HL-60 (cell line): ENCODE measurements around the gene CD164.
"Not testable (repeated sequence)": the region's sequence is repeated elsewhere in the genome, so short reads cannot be mapped to it uniquely, and the experiment has no call there.

Experiments used
- DNase-seq, 2 experiments: peaks; one replicate each; pipeline ENCODE4 v3.0.0-alpha.2; 2010 to 2020; ENCODE audit warnings: low read depth in 1 of 2, low spot score in 1 of 2
- H3K27ac ChIP-seq: fragments of 250-450 bp; sonication (Bioruptor Pico); replicated peaks from 2 replicates; pipeline ENCODE4 v1.5.1; 2020; ENCODE audit warnings: mild to moderate bottlenecking, moderate library complexity
- H3K27me3 ChIP-seq: fragments of 250-450 bp; sonication (Bioruptor Pico); 2 replicates; pipeline ENCODE4 v1.5.1; 2021; ENCODE audit warnings: mild to moderate bottlenecking, moderate library complexity; ENCODE audit not compliant: insufficient read depth, poor library complexity, severe bottlenecking
- H3K4me3 ChIP-seq: replicated peaks from 2 replicates; pipeline ENCODE4 v1.5.1; 2011; ENCODE audit warnings: mild to moderate bottlenecking, control low read depth, low read length; ENCODE audit not compliant: insufficient read depth
- GABPA ChIP-seq: IDR thresholded peaks from 2 replicates; pipeline ENCODE4 v1.6.1; 2012; ENCODE audit warnings: low read depth
- POLR2AphosphoS5 ChIP-seq: IDR thresholded peaks from 2 replicates; pipeline ENCODE4 v1.6.1; 2012; ENCODE audit warnings: low read depth
- SPI1 ChIP-seq: IDR thresholded peaks from 2 replicates; pipeline ENCODE4 v1.6.1; 2012; ENCODE audit warnings: low read depth, mild to moderate bottlenecking, borderline replicate concordance
- TF ChIP-seq, protein P1 (sequence below): IDR thresholded peaks from one replicate; pipeline ENCODE4 v1.5.1; 2011; ENCODE audit warnings: low read length, control low read depth, inconsistent platforms; ENCODE audit not compliant: insufficient read depth
- TF ChIP-seq, protein P2 (sequence below): IDR thresholded peaks from 2 replicates; pipeline ENCODE4 v1.6.1; 2012; ENCODE audit warnings: low read depth; ENCODE audit not compliant: insufficient replicate concordance

CD164 gene

DNA sequence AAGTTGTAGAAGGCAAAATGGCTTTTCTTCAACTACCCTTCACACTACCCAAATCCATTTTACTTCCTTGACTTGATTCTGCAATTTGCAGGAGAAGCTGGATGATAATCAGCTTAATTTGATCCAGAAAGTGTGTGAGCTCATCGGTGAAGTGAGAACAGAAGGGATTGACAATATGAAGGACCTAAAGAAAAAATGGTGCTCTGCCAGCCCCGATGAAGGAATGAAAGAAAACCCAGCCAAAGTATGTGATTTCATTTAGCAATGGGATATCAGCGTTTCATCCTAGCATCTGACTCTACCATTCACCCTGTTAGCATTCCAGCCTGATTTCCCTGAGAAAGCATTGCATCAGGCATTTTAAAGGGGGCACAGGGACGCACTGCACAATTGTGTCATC lies 41.5 kb downstream of the CD164 start:
- Histone ChIP-seq H3K27me3 (no peaks in the 10 kb centered on the region), H3K4me3 (no peak overlapping the region), H3K27ac (no peak overlapping the region)
- no peak for DNase-seq
- TF ChIP-seq POLR2AphosphoS5 (no peak), SPI1 (no peak), GABPA (no peak)
- TF ChIP-seq, protein P1, sequence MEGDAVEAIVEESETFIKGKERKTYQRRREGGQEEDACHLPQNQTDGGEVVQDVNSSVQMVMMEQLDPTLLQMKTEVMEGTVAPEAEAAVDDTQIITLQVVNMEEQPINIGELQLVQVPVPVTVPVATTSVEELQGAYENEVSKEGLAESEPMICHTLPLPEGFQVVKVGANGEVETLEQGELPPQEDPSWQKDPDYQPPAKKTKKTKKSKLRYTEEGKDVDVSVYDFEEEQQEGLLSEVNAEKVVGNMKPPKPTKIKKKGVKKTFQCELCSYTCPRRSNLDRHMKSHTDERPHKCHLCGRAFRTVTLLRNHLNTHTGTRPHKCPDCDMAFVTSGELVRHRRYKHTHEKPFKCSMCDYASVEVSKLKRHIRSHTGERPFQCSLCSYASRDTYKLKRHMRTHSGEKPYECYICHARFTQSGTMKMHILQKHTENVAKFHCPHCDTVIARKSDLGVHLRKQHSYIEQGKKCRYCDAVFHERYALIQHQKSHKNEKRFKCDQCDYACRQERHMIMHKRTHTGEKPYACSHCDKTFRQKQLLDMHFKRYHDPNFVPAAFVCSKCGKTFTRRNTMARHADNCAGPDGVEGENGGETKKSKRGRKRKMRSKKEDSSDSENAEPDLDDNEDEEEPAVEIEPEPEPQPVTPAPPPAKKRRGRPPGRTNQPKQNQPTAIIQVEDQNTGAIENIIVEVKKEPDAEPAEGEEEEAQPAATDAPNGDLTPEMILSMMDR: no peak
- TF ChIP-seq, protein P2, sequence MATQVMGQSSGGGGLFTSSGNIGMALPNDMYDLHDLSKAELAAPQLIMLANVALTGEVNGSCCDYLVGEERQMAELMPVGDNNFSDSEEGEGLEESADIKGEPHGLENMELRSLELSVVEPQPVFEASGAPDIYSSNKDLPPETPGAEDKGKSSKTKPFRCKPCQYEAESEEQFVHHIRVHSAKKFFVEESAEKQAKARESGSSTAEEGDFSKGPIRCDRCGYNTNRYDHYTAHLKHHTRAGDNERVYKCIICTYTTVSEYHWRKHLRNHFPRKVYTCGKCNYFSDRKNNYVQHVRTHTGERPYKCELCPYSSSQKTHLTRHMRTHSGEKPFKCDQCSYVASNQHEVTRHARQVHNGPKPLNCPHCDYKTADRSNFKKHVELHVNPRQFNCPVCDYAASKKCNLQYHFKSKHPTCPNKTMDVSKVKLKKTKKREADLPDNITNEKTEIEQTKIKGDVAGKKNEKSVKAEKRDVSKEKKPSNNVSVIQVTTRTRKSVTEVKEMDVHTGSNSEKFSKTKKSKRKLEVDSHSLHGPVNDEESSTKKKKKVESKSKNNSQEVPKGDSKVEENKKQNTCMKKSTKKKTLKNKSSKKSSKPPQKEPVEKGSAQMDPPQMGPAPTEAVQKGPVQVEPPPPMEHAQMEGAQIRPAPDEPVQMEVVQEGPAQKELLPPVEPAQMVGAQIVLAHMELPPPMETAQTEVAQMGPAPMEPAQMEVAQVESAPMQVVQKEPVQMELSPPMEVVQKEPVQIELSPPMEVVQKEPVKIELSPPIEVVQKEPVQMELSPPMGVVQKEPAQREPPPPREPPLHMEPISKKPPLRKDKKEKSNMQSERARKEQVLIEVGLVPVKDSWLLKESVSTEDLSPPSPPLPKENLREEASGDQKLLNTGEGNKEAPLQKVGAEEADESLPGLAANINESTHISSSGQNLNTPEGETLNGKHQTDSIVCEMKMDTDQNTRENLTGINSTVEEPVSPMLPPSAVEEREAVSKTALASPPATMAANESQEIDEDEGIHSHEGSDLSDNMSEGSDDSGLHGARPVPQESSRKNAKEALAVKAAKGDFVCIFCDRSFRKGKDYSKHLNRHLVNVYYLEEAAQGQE: no peak

DNA sequence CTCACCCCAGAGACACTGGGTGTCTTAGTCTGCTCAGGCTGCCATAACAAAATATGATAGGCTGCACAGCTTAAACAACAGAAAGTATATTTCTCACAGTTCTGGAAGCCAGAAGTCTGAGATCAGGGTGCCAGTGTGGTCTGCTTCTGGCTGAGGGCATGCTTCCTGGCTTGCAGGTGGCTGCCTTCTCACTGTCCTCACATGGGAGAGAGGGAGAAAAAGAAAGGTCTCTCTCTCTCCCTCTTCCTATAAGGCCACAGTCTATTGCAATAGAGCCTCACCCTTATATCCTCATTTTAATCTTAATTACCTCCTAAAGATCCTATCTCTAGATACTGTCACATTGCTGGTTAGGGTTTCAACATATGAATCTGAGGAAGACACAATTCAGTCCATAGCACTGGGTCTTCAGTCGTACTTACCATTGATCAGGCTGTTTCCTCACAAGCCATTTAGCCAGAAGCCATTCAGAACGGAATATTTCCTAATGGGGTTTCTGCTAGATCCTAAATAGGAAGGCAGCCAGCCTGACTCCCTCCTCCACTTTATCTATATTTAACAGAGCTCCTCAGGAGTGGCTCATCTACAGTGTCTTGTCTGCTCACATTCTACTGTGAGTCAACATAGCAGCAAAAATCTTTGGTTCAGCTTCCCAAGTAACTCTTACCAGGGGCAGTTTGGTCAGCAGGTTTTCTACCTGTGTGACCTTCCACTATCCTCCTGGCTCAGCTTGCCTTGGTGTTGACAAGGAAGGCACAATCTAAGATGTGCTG lies 42.2 kb downstream of the CD164 start:
- DNase-seq: no peak
- Histone ChIP-seq H3K27me3 (no peaks in the 10 kb centered on the region), H3K4me3 (no peak overlapping the region), H3K27ac (no peak overlapping the region)
- TF ChIP-seq POLR2AphosphoS5: no peak

DNA sequence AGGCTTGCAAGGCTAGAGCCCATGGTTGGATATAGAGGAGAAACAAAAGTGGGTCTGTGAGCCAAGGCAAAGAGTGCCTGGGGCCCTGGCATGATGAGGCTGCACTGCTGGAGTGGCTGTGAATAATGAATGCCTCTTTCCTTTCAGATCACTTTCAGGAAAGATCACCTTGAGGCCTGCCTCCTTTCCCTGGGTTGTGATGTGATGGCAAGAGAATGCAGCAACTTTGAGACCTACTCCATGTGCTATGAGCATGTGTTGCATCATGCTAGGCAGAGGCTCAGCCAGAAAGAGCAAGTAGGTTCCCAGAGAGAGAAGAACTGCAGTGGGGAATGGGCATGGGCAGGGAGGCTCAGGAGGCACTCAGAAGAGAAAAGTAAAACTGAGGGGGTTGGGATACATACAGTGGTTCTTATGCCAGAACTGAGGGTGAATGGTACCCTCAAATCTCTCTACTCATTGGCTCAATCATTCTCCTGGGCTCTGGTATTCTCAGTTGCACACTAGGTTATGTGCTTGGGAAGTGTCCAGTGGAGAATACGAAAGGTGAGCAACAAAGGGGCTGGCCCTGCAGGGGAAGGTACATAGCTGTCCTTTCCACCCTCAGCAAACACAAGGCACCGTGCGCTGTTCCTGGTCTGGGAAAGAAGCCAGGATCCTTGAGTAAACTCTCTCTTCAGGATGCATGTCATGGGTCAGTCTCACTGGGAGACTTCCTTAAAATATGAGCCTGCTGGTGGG lies 45.9 kb downstream of the CD164 start:
- Histone ChIP-seq H3K4me3 (no peak overlapping the region), H3K27me3 (no peaks in the 10 kb centered on the region), H3K27ac (no peak overlapping the region)
- DNase-seq: no peak
- TF ChIP-seq POLR2AphosphoS5 (no peak), GABPA (no peak), SPI1 (no peak)
- TF ChIP-seq, protein P2: no peak
- TF ChIP-seq, protein P1: no peak

DNA sequence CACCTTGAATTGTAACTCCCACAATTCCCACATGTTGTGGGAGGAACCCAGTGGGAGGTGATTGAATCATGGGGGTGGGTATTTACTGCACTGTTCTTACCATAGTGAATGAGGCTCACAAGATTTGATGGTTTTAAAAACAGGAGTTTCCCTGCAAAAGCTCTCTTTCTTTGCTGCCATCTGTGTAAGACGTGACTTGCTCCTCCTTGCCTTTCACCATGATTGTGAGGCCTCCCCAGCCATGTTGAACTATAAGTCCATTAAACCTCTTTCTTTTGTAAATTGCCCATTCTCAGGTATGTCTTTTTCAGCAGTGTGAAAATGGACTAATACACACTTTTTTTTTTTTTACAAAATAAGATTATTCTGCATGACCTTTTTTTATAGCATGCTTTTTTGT lies 48.4 kb downstream of the CD164 start:
- H3K27me3 ChIP-seq, H3K27ac ChIP-seq, DNase-seq, H3K4me3 ChIP-seq: not testable (repeated sequence)

DNA sequence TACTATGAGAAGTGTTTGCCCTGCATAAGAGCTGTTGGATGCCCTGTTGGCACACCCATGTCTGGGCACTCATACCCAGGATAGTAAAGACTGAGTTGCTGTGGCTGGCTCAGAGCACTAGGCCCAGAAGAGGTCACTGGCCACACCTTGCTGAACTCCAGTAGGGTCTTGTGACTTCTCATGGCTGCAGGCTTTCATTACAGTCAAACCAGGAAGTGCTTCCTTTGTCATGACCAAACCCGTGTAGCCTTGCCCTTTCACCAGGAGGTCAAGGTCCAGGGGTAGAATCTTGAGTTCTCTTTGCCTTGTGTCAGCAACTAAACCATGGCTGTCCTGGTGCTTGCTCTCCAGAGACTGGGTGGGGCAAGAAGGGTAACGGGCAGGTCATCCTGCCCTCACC lies 49.5 kb downstream of the CD164 start:
- Histone ChIP-seq H3K27ac (no peak overlapping the region), H3K27me3 (no peaks in the 10 kb centered on the region), H3K4me3 (no peak overlapping the region)
- no peak for DNase-seq
- TF ChIP-seq SPI1: no peak
- TF ChIP-seq POLR2AphosphoS5: no peak
- TF ChIP-seq, protein P2: no peak
- TF ChIP-seq, protein P1: no peak
- no peak for TF ChIP-seq GABPA
